Lower leg skin (tissue), 4 donors: ENCODE measurements around the gene NSL1. TPM values are rescaled to one million over a fixed set of nuclear protein-coding genes. Genes with fewer than 3 reads are reported as not detected.

Source experiments
- DNase-seq, 2 donors: peaks; one replicate each; pipeline ENCODE4 v3.0.0-alpha.2; 2019; ENCODE audit warnings: low spot score in 2 of 2
- H3K4me3 ChIP-seq: fragments of 200-600 bp; sonication (generic); 2 replicates; pipeline ENCODE4 v1.5.1; 2017; ENCODE audit warnings: mild to moderate bottlenecking, low read depth; ENCODE audit not compliant: poor library complexity, severe bottlenecking
- POLR2A ChIP-seq, 2 donors: fragments of 450-650 bp; IDR thresholded peaks; one replicate each; pipeline ENCODE4 v1.6.1; 2016 to 2017; ENCODE audit warnings: antibody characterized with exemption in 2 of 2, mild to moderate bottlenecking in 1 of 2, moderate library complexity in 1 of 2
- WGBS, 2 donors: methylation state at CpG; one replicate each; pipeline ENCODE4 v1.1.5; 2018; 5-methylcytosine and 5-hydroxymethylcytosine counted together
- intact Hi-C: fragments of 100-400 bp; cut with DNase I; formaldehyde crosslinking; loops from one replicate; pipeline ENCODE4 v1.15.0; 2023; ENCODE audit warnings: low total_unique reads
- total RNA-seq, 4 donors: library from RNA; depleted of rRNA; stranded (reverse); fragments of >200 nt; gene quantifications; one replicate each; pipeline ENCODE4 v1.1.0, GENCODE V29; 2016
- TF ChIP-seq, protein P1 (sequence below), 3 donors: fragments of 450-650 bp; IDR thresholded peaks; one replicate each; pipeline ENCODE4 v1.5.1; 2016; ENCODE audit warnings: antibody characterized with exemption in 3 of 3, mild to moderate bottlenecking in 3 of 3, moderate library complexity in 2 of 3

The NSL1 gene
- total RNA-seq, 4 donors from 2014 or later = 13.9 to 41.8 (median 30.0) TPM

DNA sequence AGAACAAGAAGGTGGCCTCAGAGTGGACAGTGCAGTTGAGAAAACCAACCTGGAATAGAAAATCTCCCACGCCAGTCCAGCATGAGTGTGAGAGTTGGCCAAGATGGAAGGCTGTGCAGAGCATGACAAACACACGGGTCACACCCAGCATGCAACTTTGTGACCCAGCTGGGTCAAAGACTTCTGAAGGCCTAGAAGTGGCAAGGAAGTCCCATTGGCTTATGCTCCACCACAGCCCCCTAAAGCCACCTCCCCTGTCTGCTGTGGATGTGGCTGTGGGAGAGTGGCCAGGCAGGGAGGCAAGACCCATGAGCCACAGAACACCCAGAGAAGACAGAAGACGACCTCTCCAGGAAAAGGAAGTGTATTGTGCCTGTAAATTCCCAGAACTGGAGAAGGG, 105.5 kb downstream of the NSL1 start:
- no peak for TF ChIP-seq POLR2A (IDR thresholded peaks at IDR 0.05)
- no peak overlapping the region for H3K4me3 ChIP-seq
- WGBS, 2 donors = 78 to 84% methylated on average over 3 of the region's 3 CpGs
- intact Hi-C loops = no loop called here
- no peak for DNase-seq

DNA sequence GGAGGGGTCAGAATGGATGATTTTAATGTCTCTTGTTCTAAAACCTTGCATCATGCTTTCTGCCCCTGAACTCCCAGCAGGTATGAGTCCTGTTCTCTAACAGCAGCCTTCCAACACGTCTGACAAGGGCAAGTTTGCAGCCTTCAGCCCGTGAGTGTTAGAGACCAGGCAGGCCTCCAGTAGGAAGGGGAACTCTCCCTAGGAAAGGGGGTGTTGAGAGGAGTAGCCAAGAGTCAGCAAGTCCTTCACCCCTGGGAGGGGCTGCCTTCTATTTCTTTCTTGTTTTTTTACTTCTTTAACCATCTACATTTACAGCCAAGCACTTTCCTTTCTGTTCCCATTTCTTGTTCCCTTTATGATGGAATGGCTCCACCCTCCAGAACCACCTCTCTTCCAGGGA, 106.1 kb downstream of the NSL1 start:
- no peak for DNase-seq
- TF ChIP-seq, protein P1, sequence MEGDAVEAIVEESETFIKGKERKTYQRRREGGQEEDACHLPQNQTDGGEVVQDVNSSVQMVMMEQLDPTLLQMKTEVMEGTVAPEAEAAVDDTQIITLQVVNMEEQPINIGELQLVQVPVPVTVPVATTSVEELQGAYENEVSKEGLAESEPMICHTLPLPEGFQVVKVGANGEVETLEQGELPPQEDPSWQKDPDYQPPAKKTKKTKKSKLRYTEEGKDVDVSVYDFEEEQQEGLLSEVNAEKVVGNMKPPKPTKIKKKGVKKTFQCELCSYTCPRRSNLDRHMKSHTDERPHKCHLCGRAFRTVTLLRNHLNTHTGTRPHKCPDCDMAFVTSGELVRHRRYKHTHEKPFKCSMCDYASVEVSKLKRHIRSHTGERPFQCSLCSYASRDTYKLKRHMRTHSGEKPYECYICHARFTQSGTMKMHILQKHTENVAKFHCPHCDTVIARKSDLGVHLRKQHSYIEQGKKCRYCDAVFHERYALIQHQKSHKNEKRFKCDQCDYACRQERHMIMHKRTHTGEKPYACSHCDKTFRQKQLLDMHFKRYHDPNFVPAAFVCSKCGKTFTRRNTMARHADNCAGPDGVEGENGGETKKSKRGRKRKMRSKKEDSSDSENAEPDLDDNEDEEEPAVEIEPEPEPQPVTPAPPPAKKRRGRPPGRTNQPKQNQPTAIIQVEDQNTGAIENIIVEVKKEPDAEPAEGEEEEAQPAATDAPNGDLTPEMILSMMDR (IDR thresholded peaks at IDR 0.05) = no peak
- TF ChIP-seq POLR2A (IDR thresholded peaks at IDR 0.05) = no peak
- WGBS, 2 donors = 61 to 63% methylated on average over 2 of the region's 2 CpGs
- no peak overlapping the region for H3K4me3 ChIP-seq
- intact Hi-C loops = no loop called here

GRCh38 chr1:212684521-212685090, 107.0 kb downstream of the NSL1 start:
- no peak overlapping the region for H3K4me3 ChIP-seq
- DNase-seq = no peak
- no peak for TF ChIP-seq POLR2A (IDR thresholded peaks at IDR 0.05)
- TF ChIP-seq, protein P1 (IDR thresholded peaks at IDR 0.05) = no peak
- 93 to 96% methylated on average over 11 of the region's 11 CpGs for WGBS, 2 donors
- intact Hi-C loops = no loop called here

DNA sequence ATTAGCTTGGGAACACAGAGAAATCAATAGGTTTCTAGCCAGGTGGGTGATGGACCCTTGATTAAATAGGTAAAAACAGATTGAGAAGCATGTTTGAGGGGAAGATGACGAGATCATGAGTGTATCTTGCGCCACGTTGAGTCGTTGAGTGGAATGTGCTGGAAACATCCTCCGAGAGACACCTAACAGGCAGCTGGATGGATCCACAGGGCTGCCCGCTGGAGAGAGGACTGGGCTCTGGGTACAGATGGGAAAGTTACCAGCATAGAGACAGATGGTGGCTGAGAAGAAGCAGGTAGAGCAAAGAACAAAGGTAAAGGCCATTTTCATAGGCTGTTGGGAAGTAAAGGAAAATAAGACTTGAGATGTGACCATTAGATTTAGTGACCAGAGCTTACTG, 107.5 kb downstream of the NSL1 start:
- intact Hi-C loops = no loop called here
- no peak overlapping the region for H3K4me3 ChIP-seq
- TF ChIP-seq, protein P1 (IDR thresholded peaks at IDR 0.05) = no peak
- TF ChIP-seq POLR2A (IDR thresholded peaks at IDR 0.05) = no peak
- no peak for DNase-seq
- WGBS, 2 donors = 91 to 96% methylated on average over 6 of the region's 6 CpGs

DNA sequence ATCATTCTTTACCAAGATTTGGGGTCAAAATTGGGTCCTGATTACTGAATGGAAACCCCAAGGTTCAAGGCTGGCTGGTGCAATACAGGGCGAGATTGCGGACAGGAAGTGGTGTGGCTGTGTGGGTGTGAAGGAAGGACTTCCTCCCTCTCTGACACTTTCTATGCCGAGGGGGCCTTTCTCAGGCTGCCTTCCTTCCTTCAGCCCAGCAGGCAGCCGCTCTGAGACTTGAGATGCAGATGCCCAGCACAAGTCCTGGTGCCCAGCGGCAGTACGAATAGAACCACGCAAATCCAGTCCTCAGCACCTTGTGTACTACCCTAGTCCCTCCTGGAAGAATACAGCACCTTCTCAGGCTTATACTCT, 108.2 kb downstream of the NSL1 start:
- intact Hi-C loops = no loop called here
- no peak for DNase-seq
- no peak overlapping the region for H3K4me3 ChIP-seq

DNA sequence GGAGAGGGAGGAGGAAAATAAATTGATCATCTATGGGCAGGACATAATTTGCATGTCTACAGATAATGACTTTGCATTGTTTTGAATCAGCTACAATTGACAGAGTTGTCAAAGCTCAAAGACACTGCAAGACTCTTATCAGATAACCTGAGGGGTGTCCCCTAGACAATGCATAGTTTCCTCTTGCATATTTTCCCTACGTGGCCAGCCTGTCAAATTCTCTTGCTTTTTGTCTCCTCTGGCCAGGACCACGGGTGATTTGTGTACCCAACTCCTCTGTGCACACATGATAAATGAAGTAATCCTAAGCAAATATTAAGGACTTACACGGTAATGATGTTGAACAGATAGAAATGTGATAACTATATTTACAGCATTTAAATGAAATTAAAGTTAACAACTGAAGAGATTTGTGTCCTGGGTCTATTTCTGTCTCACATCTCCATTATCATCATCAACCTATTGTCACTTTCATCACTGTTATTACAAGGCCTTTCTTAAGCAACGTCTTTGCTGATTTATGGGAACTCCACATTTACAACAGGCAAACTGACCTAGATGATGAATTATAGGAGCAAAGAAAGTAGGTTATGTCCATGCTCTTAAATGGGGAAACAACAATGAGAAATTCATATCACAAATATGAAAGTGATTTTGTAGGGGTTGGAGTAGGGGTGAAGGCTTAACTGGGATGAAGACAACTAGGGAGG, 110.7 kb downstream of the NSL1 start:
- intact Hi-C loops = no loop called here
- 44 to 47% methylated on average over 4 of the region's 4 CpGs for WGBS, 2 donors
- no peak overlapping the region for H3K4me3 ChIP-seq
- TF ChIP-seq POLR2A (IDR thresholded peaks at IDR 0.05) = no peak
- TF ChIP-seq, protein P1 (IDR thresholded peaks at IDR 0.05) = no peak
- DNase-seq = no peak

More for the DNA sequence above, 108.2 kb downstream of the NSL1 start:
- TF ChIP-seq, protein P1 (IDR thresholded peaks at IDR 0.05) = no peak
- TF ChIP-seq POLR2A (IDR thresholded peaks at IDR 0.05) = no peak
- WGBS, 2 donors = 65 to 81% methylated on average over 7 of the region's 7 CpGs
